CD14-positive monocyte (primary cell): ENCODE measurements around the gene CDK17. TPM values are rescaled to one million over a fixed set of nuclear protein-coding genes. Genes with fewer than 3 reads are reported as not detected.

Experiments
- DNase-seq, 3 donors: peaks; one replicate each; pipeline ENCODE4 v3.0.0-alpha.2; 2011 to 2022
- H2AFZ ChIP-seq: 2 replicates; pipeline ENCODE4 v1.6.0; 2012; ENCODE audit warnings: mild to moderate bottlenecking, low read depth, low read length, inconsistent platforms; ENCODE audit not compliant: insufficient read depth, poor library complexity, severe bottlenecking
- H3K27ac ChIP-seq, 2 donors: 1 replicate in 1 of 2; 2 replicates in 1 of 2; pipeline ENCODE4 v1.5.1; 2012 to 2013; ENCODE audit warnings: low read length in 2 of 2, control low read depth in 1 of 2, inconsistent platforms in 1 of 2, low read depth in 1 of 2, mild to moderate bottlenecking in 1 of 2
- H3K27me3 ChIP-seq, 2 donors: one replicate each; pipeline versions ENCODE4 v1.6.0 to v1.6.1; 2011 to 2013; ENCODE audit warnings: low read length in 2 of 2; ENCODE audit not compliant: control insufficient read depth in 2 of 2, insufficient read depth in 2 of 2
- H3K36me3 ChIP-seq, 2 donors: replicated peaks in 1 of 2; 1 replicate in 1 of 2; 2 replicates in 1 of 2; pipeline versions ENCODE4 v1.5.1 to v1.6.1; 2012 to 2013; ENCODE audit warnings: low read length in 2 of 2, control low read depth in 1 of 2, inconsistent platforms in 1 of 2, mild to moderate bottlenecking in 1 of 2; ENCODE audit not compliant: insufficient read depth in 2 of 2, control insufficient read depth in 1 of 2
- H3K4me1 ChIP-seq, 2 donors: 1 replicate in 1 of 2; 2 replicates in 1 of 2; pipeline versions ENCODE4 v1.5.1 to v1.6.1; 2012 to 2013; ENCODE audit warnings: low read length in 2 of 2, control low read depth in 1 of 2, inconsistent platforms in 1 of 2, mild to moderate bottlenecking in 1 of 2, moderate library complexity in 1 of 2; ENCODE audit not compliant: insufficient read depth in 2 of 2, control insufficient read depth in 1 of 2
- H3K4me2 ChIP-seq: replicated peaks from 2 replicates; pipeline ENCODE3; 2012; ENCODE audit warnings: low read length, moderate library complexity, mild to moderate bottlenecking; ENCODE audit not compliant: poor library complexity, severe bottlenecking; ENCODE audit errors: extremely low read depth
- H3K4me3 ChIP-seq, 3 experiments: fragments of 200-600 bp in 1 of 3; sonication (generic) in 1 of 3; replicated peaks in 1 of 3; 1 replicate in 2 of 3; 2 replicates in 1 of 3; pipeline ENCODE4 v1.5.1; 2011 to 2013; ENCODE audit warnings: low read length in 3 of 3, mild to moderate bottlenecking in 3 of 3, control low read depth in 2 of 3, low read depth in 2 of 3, inconsistent platforms in 1 of 3, moderate library complexity in 1 of 3
- H3K79me2 ChIP-seq: 2 replicates; pipeline ENCODE4 v1.6.0; 2012; ENCODE audit warnings: mild to moderate bottlenecking, control low read depth, inconsistent platforms, low read length, moderate library complexity; ENCODE audit not compliant: insufficient read depth
- H3K9ac ChIP-seq: 2 replicates; pipeline ENCODE4 v1.6.0; 2017; ENCODE audit warnings: low read length, mild to moderate bottlenecking; ENCODE audit not compliant: insufficient read depth, poor library complexity, severe bottlenecking
- H3K9me3 ChIP-seq, 2 donors: replicated peaks in 1 of 2; 1 replicate in 1 of 2; 2 replicates in 1 of 2; pipeline versions ENCODE4 v1.5.1 to v1.6.1; 2012 to 2013; ENCODE audit warnings: low read length in 2 of 2, control low read depth in 1 of 2; ENCODE audit not compliant: control insufficient read depth in 1 of 2, insufficient read depth in 1 of 2
- H4K20me1 ChIP-seq: 2 replicates; pipeline ENCODE4 v1.6.0; 2012; ENCODE audit warnings: mild to moderate bottlenecking, low read length, control low read depth, moderate library complexity; ENCODE audit not compliant: insufficient read depth
- H3K27ac Mint-ChIP-seq, 7 donors: one replicate each; pipeline ENCODE4 v1.8.0; 2020; ENCODE audit warnings: mild to moderate bottlenecking in 7 of 7, mixed read lengths in 7 of 7, moderate library complexity in 6 of 7, inconsistent platforms in 2 of 7
- H3K27me3 Mint-ChIP-seq, 3 donors: one replicate each; pipeline ENCODE4 v1.8.0; 2021 to 2022; ENCODE audit warnings: low read depth in 3 of 3, mild to moderate bottlenecking in 3 of 3, mixed read lengths in 3 of 3, moderate library complexity in 3 of 3, inconsistent platforms in 1 of 3
- H3K36me3 Mint-ChIP-seq, 2 donors: one replicate each; pipeline ENCODE4 v1.8.0; 2020; ENCODE audit warnings: mixed read lengths in 2 of 2, inconsistent platforms in 1 of 2, mild to moderate bottlenecking in 1 of 2
- H3K4me1 Mint-ChIP-seq: one replicate; pipeline ENCODE4 v1.8.0; 2020; ENCODE audit warnings: mild to moderate bottlenecking, mixed read lengths
- H3K4me3 Mint-ChIP-seq, 2 donors: one replicate each; pipeline ENCODE4 v1.8.0; 2020; ENCODE audit warnings: mild to moderate bottlenecking in 2 of 2, mixed read lengths in 2 of 2, moderate library complexity in 1 of 2
- H3K9me3 Mint-ChIP-seq, 7 donors: one replicate each; pipeline ENCODE4 v1.8.0; 2020 to 2022; ENCODE audit warnings: mixed read lengths in 7 of 7, mild to moderate bottlenecking in 6 of 7, moderate library complexity in 6 of 7, inconsistent platforms in 2 of 7
- WGBS: methylation state at CpG from one replicate; pipeline ENCODE4 v1.1.5; 2013; ENCODE audit warnings: missing lambda C conversion rate; ENCODE audit not compliant: insufficient coverage; 5-methylcytosine and 5-hydroxymethylcytosine counted together
- intact Hi-C, 2 donors: fragments of 100-400 bp; cut with micrococcal nuclease; formaldehyde crosslinking; loops; one replicate each; pipeline versions ENCODE4 v1.15.0 to v1.15.1; 2023
- polyA plus RNA-seq, 3 donors: library from polyadenylated mRNA; depleted of rRNA in 1 of 3; unstranded in 2 of 3; stranded (reverse) in 1 of 3; fragments of 300-500 nt in 2 of 3; fragments of >200 nt in 1 of 3; fragmentation: Illumina TruSeq in 2 of 3; gene quantifications; 1 replicate in 2 of 3; 2 replicates in 1 of 3; pipeline ENCODE4 v1.2.3, GENCODE V29; 2012 to 2021
- TF ChIP-seq, protein P1 (sequence below): fragments of 200-600 bp; IDR thresholded peaks from one replicate; pipeline ENCODE4 v1.8.0; 2022; ENCODE audit warnings: antibody characterized with exemption, mild to moderate bottlenecking

Gene CDK17
- polyA plus RNA-seq, 3 donors = 3.6 to 6.9 (median 6.4) TPM

- Histone ChIP-seq H4K20me1 (peaks cover 98% of the 10 kb centered on the region), H3K4me2 (no peak overlapping the region), H3K9me3 (no peaks in the 10 kb centered on the region), H3K9ac (no peak overlapping the region), H3K4me3 (no peak overlapping the region), H3K27ac (peak overlapping the region in 1 of 2 donors; percentile 33), H2AFZ (no peak overlapping the region), H3K79me2 (peaks cover 36% of the 10 kb centered on the region), H3K36me3 (peaks cover 54 to 97% of the 10 kb centered on the region in 2 donors), H3K27me3 (no peaks in the 10 kb centered on the region), H3K4me1 (no peaks in the 10 kb centered on the region)
- TF ChIP-seq, protein P1, sequence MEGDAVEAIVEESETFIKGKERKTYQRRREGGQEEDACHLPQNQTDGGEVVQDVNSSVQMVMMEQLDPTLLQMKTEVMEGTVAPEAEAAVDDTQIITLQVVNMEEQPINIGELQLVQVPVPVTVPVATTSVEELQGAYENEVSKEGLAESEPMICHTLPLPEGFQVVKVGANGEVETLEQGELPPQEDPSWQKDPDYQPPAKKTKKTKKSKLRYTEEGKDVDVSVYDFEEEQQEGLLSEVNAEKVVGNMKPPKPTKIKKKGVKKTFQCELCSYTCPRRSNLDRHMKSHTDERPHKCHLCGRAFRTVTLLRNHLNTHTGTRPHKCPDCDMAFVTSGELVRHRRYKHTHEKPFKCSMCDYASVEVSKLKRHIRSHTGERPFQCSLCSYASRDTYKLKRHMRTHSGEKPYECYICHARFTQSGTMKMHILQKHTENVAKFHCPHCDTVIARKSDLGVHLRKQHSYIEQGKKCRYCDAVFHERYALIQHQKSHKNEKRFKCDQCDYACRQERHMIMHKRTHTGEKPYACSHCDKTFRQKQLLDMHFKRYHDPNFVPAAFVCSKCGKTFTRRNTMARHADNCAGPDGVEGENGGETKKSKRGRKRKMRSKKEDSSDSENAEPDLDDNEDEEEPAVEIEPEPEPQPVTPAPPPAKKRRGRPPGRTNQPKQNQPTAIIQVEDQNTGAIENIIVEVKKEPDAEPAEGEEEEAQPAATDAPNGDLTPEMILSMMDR = no peak
- WGBS = 85% methylated on average over 16 of the region's 16 CpGs
- Mint-ChIP-seq H3K27ac (peak overlapping the region in 5 of 7 donors; percentile 32 to 83 (median 64)), H3K27me3 (peaks cover 0 to 1% (median 0%) of the 10 kb centered on the region in 3 donors), H3K4me3 (no peak overlapping the region), H3K36me3 (peaks cover 76 to 80% of the 10 kb centered on the region in 2 donors), H3K4me1 (peaks cover 8% of the 10 kb centered on the region), H3K9me3 (peaks cover 0 to 3% (median 0%) of the 10 kb centered on the region in 7 donors)
- intact Hi-C loops = no loop called here
- DNase-seq = no peak
Measured at GRCh38 chr12:96249196-96250118, 150.8 kb downstream of the CDK17 start.

GRCh38 chr12:96248136-96248931 lies 151.9 kb downstream of the CDK17 start:
- no peak overlapping the region for H3K4me3 ChIP-seq
- H3K79me2 ChIP-seq = peaks cover 29% of the 10 kb centered on the region
- peaks cover 97% of the 10 kb centered on the region for H4K20me1 ChIP-seq
- WGBS = 98% methylated on average over 15 of the region's 17 CpGs
- no peak overlapping the region for H3K27ac ChIP-seq
- Mint-ChIP-seq H3K36me3 (peaks cover 77 to 88% of the 10 kb centered on the region in 2 donors), H3K27ac (peak overlapping the region in 1 of 7 donors; percentile 9), H3K27me3 (peaks cover 0 to 1% (median 0%) of the 10 kb centered on the region in 3 donors), H3K4me1 (peaks cover 8% of the 10 kb centered on the region), H3K9me3 (peaks cover 0 to 3% (median 0%) of the 10 kb centered on the region in 7 donors), H3K4me3 (no peak overlapping the region)
- H3K4me2 ChIP-seq = no peak overlapping the region
- no peaks in the 10 kb centered on the region for H3K27me3 ChIP-seq
- H3K9ac ChIP-seq = no peak overlapping the region
- TF ChIP-seq, protein P1 = no peak
- no peak overlapping the region for H2AFZ ChIP-seq
- peaks cover 52 to 90% of the 10 kb centered on the region in 2 donors for H3K36me3 ChIP-seq
- intact Hi-C loops = no loop called here
- no peaks in the 10 kb centered on the region for H3K9me3 ChIP-seq
- H3K4me1 ChIP-seq = no peaks in the 10 kb centered on the region
- DNase-seq = no peak
